Measurements from ENCODE around the gene RNMT.
"Not testable (repeated sequence)": the region's sequence is repeated elsewhere in the genome, so short reads cannot be mapped to it uniquely, and the experiment has no call there.

The RNMT gene

GRCh38 chr18:13726232-13726971 is at the start of gene RNMT, which contains the start of gene FAM210A:
TSS of gene RNMT (plus strand) at chr18:13726673. CDS start at chr18:13731518, 4,845 bp downstream.
TSS of gene FAM210A (minus strand) at chr18:13726558. CDS start at chr18:13682077, 44,481 bp downstream.
- peak; percentile 96 for DNase-seq (ENCODE audit: low spot score)

GRCh38 chr18:13677350-13677749 is 49.1 kb upstream of the RNMT start:
- DNase-seq (ENCODE audit: low spot score), result not testable (repeated sequence)

DNA sequence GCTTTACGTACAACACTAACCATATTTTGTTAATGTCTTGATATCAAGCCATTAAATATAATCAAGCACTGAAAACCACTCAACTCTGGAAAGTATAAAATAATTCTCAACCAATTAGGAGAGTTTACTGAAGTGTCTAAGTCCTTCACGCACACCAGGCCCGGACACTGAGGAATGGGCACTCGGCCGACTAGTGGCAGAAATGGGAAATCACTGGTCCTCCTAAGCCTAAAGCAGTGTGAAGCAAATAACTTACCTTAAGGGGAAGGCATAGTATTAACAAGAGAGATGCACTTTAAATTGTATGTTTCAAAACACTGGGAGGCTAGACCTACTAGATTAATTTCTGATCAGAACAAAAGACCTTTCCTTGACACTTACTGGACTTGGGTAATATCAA is 45.9 kb upstream of the RNMT start:
- DNase-seq (ENCODE audit: low spot score), result no peak

- DNase-seq (ENCODE audit: low spot score), result no peak
Observed at GRCh38 chr18:13681701-13682100, 44.8 kb upstream of the RNMT start.

DNA sequence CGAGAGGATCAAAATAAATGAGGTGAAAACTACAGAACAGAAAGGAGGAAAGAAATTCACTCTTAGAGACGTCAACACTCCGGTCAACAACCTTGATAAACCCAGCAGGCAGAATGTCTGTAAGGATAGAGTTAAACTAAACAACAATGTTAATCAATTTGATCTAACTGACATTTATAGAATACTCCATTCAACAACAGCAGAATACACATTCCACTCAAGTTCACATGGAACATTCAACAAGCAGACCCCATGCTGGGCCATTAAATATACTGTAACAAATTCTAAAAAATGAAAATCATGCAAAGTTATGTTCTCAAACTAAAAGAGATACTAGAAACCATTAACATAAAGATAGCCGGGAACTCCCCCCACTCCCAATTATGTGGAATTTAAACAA is 41.9 kb upstream of the RNMT start:
- no peak for DNase-seq (ENCODE audit: low spot score)

DNA sequence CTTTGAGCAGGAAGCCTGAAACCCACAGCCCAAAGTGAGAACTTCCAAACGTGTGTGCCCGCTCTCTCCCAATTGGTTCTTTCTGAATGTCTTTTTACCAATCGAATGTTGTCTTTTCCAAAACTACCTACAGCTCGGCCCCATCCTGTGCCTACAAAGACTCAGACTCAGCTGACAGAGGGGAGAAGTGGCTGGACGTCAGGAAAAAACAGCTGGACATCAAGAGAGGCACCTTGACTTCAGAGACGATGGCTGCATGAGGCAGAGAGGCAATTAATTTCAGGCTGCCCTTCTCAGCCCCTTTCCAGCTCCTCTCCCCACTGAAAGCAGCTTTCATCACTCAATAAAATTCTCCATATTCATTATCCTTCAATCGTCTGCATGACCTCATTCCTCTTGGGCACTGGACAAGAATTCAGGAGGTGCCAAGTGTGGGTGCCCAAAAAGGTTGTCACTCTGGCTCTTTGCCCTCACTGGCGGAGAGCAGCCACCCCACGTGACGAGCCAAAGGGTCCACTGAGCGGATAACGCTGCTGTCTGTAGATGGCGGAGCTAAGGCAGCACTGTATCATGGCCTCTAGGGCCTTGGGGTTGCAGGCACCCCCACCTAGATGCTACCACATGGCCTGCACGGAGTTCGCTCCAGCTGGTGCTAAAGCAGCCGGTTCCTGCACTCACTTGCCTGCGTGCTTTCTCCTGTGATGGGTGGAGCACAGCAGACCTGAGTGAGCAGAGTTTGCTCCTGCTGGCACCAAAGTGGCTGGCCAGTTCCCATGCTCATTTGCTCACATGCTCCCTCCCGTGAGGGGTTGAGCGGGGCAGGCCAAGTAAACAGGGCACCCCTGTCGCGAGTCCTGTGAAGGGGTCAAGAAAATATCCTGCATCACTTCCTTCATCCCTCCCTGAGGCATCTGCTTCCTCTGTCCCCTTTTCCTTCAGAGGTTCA is 38.0 kb upstream of the RNMT start:
- DNase-seq (ENCODE audit: low spot score), result no peak

DNA sequence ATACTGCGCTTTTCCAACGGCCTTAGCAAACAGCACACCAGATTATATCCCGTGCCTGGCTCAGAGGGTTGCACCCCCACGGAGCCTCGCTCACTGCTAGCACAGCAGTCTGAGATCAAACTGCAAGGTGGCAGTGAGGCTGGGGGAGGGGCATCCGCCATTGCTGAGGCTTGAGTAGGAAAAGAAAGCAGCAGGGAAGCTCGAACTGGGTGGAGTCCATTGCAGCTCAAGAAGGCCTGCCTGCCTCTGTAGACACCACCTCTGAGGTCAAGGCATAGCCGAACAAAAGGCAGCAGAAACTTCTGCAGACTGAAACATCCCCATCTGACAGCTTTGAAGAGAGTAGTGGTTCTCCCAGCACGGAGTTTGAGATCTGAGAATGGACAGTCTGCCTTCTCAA is 36.4 kb upstream of the RNMT start:
- DNase-seq (ENCODE audit: low spot score), result not testable (repeated sequence)

DNA sequence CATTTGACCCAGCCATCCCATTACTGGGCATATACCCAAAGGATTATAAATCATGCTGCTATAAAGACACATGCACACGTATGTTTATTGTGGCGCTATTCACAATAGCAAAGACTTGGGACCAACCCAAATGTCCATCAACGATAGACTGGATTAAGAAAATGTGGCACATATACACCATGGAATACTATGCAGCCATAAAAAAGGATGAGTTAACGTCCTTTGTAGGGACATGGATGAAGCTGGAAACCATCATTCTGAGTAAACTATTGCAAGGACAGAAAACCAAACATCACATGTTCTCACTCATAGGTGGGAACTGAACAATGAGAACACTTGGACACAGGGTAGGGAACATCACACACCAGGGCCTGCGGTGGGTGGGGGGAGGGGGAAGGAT is 31.1 kb upstream of the RNMT start:
- not testable (repeated sequence) for DNase-seq (ENCODE audit: low spot score)

DNA sequence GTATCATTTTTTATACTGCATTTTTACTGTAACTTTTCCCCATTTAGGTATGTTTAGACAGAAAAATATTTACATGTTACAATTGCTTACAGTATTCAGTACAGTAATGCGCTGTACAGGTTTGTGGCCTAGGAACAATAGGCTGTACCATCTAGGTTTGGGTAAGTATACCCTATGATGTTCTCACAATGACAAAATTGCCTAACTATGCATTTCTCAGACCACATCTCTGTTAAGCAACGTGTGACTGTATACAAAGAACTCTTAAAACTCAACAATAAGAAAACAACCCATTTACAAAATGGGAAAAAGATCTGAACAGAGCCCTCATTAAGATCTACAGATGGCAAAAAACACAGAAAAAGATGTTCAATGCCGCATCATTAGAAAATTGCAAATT is 29.5 kb upstream of the RNMT start:
- DNase-seq (ENCODE audit: low spot score), result no peak

DNA sequence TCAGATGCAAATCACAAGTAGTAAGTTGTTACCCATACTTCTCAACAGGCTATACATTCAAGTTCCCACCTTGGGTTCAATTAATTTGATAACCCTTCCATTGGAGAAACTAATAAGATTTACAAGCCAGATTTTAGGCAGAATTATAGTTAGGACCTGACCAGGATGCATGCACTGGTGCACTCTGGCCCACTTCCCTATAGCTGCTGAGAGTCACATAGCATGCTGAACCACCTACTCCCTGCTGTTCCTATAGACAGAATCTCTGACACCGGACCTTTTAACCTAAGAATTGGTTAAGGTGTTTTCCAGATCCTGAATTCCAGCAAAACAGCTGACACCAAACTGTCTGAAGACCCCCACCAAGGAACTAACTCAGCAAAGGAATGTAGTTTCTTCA is 26.3 kb upstream of the RNMT start:
- DNase-seq (ENCODE audit: low spot score), result no peak

- no peak for DNase-seq (ENCODE audit: low spot score)
Observed at GRCh38 chr18:13703899-13704298, 22.6 kb upstream of the RNMT start.

GRCh38 chr18:13710414-13710831 is 16.1 kb upstream of the RNMT start:
- DNase-seq (ENCODE audit: low spot score), result no peak

DNA sequence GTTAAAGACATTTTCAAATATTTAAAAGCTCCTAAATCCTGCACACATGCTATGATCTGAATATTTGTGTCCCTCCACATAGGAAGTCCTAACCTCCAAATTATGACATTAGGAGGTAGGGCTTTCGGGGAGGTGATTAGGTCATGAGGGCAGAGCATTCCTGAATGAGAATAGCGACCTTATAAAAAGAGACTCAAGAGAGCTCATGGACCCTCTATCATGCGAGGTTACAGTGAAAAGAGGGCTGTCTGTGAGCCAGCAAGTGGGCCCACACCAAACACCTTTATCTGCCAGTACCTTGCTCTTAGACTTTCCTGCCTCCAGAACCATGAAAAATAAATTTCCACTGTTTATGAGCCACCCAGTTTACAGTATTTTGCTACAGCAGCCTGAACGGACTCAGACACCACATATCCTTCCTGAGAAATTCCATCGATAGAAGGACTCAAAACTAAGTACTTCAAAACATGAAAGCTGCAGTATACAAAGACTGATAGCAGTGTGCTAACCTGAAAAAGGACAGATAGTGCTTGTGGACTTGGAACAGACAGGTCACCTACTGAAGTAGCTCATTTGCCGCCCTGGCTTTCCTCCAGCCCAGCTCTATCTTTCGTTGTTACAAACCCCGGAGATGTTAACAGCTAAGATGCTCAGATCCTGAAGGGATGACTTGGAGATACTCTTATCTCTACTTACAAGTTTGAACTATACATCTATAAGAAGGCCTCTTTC is 13.9 kb upstream of the RNMT start:
- no peak for DNase-seq (ENCODE audit: low spot score)

DNA sequence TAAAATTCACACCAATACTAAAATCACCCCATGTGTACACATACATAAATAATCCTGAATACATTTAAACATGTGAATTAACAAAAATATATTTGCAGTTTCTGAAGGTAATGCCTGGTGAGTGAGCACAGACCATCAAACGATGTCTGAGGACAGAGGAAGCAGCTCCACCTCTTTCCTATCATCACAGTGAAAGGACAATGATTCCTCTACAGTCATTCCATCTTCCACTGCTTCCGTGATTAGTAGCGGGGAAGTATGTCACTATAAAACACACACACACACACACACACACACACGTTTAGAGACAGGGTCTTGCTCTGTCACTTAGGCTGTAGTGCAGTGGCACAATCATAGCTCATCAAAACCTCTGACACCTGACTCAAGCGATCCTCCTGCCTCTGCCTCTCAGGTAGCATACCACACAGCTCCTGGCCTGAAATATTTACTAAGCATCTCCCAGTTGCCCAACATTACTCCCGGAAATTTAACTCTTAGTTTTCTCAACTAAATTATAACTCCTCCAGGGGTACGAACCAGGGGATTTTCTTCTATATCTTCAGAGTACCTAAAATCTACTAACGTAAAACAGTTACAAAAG is 12.9 kb upstream of the RNMT start:
- DNase-seq (ENCODE audit: low spot score), result no peak

DNA sequence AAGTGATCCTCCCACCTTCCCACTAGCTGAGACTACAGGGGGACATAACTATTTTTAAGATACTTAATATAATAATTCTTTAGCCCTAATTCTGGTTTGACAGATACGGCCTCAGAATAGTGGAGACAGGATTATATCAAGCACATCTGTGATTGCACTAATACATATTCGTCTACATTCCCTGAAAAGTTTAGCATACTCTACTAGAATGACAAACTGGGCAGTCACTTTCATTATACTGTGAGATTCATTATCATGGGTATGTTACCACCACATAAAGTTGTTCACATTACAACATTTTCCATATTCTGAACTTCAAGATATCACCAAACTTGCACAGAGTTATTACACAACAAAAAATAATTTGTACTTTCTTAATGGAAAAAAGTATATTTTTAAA is 11.1 kb upstream of the RNMT start:
- DNase-seq (ENCODE audit: low spot score), result no peak

- DNase-seq (ENCODE audit: low spot score), result no peak
Observed at GRCh38 chr18:13716916-13717315, 9.6 kb upstream of the RNMT start.

GRCh38 chr18:13720123-13720522 is 6.3 kb upstream of the RNMT start:
- DNase-seq (ENCODE audit: low spot score), result no peak

DNA sequence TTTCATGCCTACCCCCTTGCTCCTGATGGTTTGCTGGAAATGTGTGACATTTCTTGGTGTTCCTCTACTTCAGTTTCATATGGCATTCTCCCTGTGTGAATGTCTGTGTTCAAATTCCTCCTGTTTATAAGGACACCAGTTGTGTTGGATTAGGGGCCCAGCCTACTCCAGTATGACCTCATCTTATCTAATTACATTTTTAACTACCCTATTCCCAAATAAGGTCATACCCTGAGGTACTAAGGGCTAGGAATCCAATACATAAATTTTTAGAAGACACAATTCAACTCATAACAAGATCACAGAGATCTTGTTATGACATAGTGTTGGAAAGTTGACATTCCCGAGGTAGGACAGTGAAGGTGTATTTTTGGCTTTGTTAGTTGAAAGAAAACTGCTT is 5.6 kb upstream of the RNMT start:
- DNase-seq (ENCODE audit: low spot score), result no peak

DNA sequence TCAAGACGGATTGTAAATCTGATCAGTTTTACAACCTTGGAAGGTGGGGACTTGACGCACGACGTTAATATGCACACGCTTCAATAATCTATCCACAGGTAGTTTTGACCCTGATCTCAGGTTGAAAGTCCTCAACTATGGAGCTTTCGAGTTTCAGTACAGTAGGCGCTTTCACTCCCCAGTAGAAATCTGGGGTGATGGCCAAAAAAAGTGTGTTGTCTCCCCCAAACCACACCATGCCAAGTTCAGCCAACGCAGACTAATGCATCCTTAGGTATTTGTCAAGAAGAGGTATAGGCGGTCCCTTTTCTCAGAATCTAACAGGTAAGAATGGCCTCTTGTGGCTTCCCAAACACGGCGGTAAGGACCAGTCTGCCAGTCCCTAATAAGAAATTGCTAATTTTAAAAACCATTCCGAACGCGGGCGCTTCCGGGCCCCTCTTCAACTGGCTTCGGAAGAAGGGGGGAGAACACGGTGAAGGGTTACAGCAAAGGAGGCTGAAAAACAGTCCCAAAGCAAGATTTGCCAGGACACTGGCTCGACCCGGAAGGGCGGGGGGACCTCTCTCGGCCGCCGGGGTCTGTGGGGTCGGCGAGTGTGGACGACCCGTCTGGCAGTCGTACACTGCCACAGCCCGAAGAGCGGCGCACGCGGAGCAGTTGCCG is 774 bp upstream of the RNMT start:
- DNase-seq (ENCODE audit: low spot score), result no peak

GRCh38 chr18:13726972-13727331 is 479 bp downstream of the RNMT start:
- peak; percentile 51 for DNase-seq (ENCODE audit: low spot score)

DNA sequence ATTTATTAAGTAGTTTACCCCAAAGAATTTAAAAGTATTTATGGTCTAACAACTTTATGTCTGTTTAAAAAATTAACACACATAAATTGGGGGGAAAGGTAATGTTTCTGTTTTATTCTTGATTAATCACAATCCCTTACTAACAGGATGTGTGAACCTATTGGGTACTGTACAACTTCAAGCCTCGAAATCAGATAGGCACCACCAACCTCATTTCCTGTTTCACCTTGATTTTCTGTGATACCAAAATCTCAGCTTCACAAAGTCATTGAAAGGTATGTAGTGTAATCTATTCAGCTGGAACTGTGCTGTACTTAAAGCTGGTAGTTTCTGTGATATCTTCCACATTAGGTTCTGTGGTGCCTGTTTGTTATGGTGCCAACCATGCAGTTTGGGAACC is 4.0 kb downstream of the RNMT start:
- DNase-seq (ENCODE audit: low spot score), result no peak

GRCh38 chr18:13735681-13736080 is 9.2 kb downstream of the RNMT start:
- DNase-seq (ENCODE audit: low spot score), result no peak
